HEK293T (cell line): ENCODE measurements around the gene ZNF57.

Source experiments
- ARNT ChIP-seq: fragments of 450-650 bp; IDR thresholded peaks from 2 replicates; pipeline ENCODE4 v1.6.1; 2017; ENCODE audit warnings: mild to moderate bottlenecking
- BHLHE40 ChIP-seq: fragments of 450-650 bp; IDR thresholded peaks from 2 replicates; pipeline ENCODE4 v1.6.1; 2016; ENCODE audit warnings: mild to moderate bottlenecking, moderate library complexity, borderline replicate concordance
- ELF4 ChIP-seq: fragments of 450-650 bp; IDR thresholded peaks from 2 replicates; pipeline ENCODE4 v1.6.1; 2017; ENCODE audit warnings: antibody characterized with exemption
- HDGF ChIP-seq: fragments of 450-650 bp; IDR thresholded peaks from 2 replicates; pipeline ENCODE4 v1.6.1; 2017; ENCODE audit warnings: antibody characterized with exemption, borderline replicate concordance
- L3MBTL2 ChIP-seq: fragments of 450-650 bp; conservative IDR thresholded peaks from 2 replicates; pipeline ENCODE4 v1.6.1; 2016; ENCODE audit warnings: mild to moderate bottlenecking
- SUZ12 ChIP-seq: fragments of 450-650 bp; IDR thresholded peaks from 2 replicates; pipeline ENCODE4 v1.6.1; 2016; ENCODE audit warnings: mild to moderate bottlenecking

DNA sequence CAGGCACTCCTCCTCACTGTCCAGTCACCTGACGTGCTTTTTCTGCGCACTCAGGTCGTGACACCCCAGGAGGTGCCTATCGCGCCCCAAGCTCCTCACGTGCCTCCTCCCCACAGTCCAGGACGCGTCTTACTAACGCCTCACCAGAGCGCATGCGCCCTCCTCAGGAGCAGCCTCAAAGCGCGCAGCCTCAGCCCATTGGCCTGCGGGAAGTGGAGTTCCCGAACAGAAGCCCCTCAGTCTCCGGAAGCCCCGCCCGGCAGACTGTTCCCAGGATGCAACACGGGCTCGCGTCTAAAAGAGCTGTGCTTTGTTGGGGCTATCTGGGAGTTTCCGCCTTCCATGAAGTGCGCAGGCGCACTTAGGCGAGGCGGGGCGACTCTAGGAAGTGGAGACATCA, 41.9 kb upstream of the ZNF57 start:
- TF ChIP-seq L3MBTL2, result no peak
- TF ChIP-seq SUZ12, result no peak
- no peak for TF ChIP-seq ARNT
- no peak for TF ChIP-seq ELF4
- TF ChIP-seq BHLHE40, result no peak
- TF ChIP-seq HDGF, result no peak
